Lower lobe of right lung (tissue), 2 donors: Measurements from ENCODE around the gene UBE2H. TPM values are rescaled to one million over a fixed set of nuclear protein-coding genes. Genes with fewer than 3 reads are reported as not detected.
"Not testable (repeated sequence)": the region's sequence is repeated elsewhere in the genome, so short reads cannot be mapped to it uniquely, and the experiment has no call there.

ENCODE experiments used
- ATAC-seq, 2 donors: fragments of 200-7000 bp; cut with Tn5 transposase; one replicate each; pipeline ENCODE4 v1.9.1; 2020 to 2022; ENCODE audit warnings: mild to moderate bottlenecking in 2 of 2, moderate library complexity in 2 of 2
- DNase-seq: peaks from one replicate; pipeline ENCODE4 v3.0.0-alpha.2; 2020
- H3K27ac ChIP-seq: fragments of 200-600 bp; one replicate; pipeline ENCODE4 v1.8.0; 2022
- H3K27me3 ChIP-seq: fragments of 200-600 bp; one replicate; pipeline ENCODE4 v1.8.0; 2022; ENCODE audit warnings: low read depth
- H3K36me3 ChIP-seq: fragments of 200-600 bp; one replicate; pipeline ENCODE4 v1.8.0; 2022; ENCODE audit warnings: mild to moderate bottlenecking
- H3K4me1 ChIP-seq: fragments of 200-600 bp; one replicate; pipeline ENCODE4 v1.8.0; 2022
- H3K4me3 ChIP-seq: fragments of 200-600 bp; one replicate; pipeline ENCODE4 v1.8.0; 2022; ENCODE audit warnings: mild to moderate bottlenecking
- H3K9me3 ChIP-seq: fragments of 200-600 bp; one replicate; pipeline ENCODE4 v1.8.0; 2022
- CTCF ChIP-seq: fragments of 200-600 bp; IDR thresholded peaks from one replicate; pipeline ENCODE4 v1.8.0; 2022; ENCODE audit warnings: antibody characterized with exemption, mild to moderate bottlenecking
- intact Hi-C: fragments of 100-400 bp; cut with DNase I; formaldehyde crosslinking; loops from one replicate; pipeline ENCODE4 v1.11.0; 2022
- total RNA-seq: library from RNA; stranded (reverse); fragmentation: NEBNext Ultra II Directional; extraction: Animal tissue kit (Norgen Biotek cat#: 25700); gene quantifications from one replicate; pipeline ENCODE4 v1.2.1, GENCODE V29; 2021
- donor health status: DM: no; HTN: yes; CAD: no; lungs with severe emphysema.

The UBE2H gene
- total RNA-seq, 1 donor from 2014 or later, result 76.7 TPM

- peaks cover 30% of the 10 kb centered on the region for H3K4me1 ChIP-seq
- H3K27me3 ChIP-seq, result no peaks in the 10 kb centered on the region
- H3K9me3 ChIP-seq, result no peaks in the 10 kb centered on the region
- H3K27ac ChIP-seq, result peak overlapping the region; percentile 69
- no peak for DNase-seq
- peaks cover 41% of the 10 kb centered on the region for H3K36me3 ChIP-seq
- intact Hi-C loops, result no loop called here
- TF ChIP-seq CTCF, result no peak
- no peak overlapping the region for H3K4me3 ChIP-seq
- no peak for ATAC-seq
These were observed 121.8 kb downstream of the UBE2H start for GRCh38 chr7:129830949-129831348.

GRCh38 chr7:129829737-129830631, 122.8 kb downstream of the UBE2H start:
- intact Hi-C loops, result no loop called here

DNA sequence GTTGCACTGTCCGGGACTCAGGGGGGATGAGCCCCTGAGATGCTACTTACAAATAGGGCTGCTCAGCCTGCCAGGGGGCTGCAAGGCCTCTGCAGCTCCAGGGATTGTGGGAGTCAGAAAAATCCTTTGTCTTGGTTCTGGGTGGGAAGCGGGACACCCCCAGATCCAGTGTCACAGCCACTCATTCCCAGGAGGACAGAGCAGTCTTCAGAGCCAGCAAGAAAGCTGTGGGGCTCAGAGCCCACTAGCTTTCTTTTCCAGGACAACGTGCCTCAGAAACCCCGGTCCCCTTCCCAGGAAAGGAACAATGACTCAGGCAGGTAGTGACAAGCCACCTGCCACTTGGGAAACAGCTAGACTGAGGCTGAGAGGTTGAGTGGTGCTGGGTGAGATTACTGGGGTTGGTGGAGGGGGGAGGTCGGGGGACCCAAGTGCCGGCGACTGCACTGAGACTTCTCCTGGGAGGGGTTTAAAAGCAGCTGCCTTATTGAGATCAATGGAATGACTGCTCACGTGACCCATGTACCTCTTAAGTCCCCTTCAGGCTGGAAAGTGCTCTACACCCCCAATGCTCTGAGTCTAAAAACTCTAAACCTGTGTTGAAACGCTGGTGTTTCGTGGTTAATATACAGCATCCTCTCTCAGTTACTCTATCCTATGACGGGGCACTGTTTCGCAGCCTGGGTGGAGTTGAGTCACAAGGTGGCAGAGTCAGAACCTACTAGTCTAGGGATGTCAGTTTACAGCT, 123.6 kb downstream of the UBE2H start:
- ATAC-seq, result no peak
- Histone ChIP-seq H3K4me3 (no peak overlapping the region), H3K9me3 (no peaks in the 10 kb centered on the region), H3K4me1 (peaks cover 39% of the 10 kb centered on the region), H3K27me3 (no peaks in the 10 kb centered on the region), H3K27ac (no peak overlapping the region), H3K36me3 (peaks cover 23% of the 10 kb centered on the region)
- TF ChIP-seq CTCF, result no peak
- no peak for DNase-seq
- intact Hi-C loops, result no loop called here

More at GRCh38 chr7:129829737-129830631, 122.8 kb downstream of the UBE2H start:
- ATAC-seq (peak; percentile 48 to 51), DNase-seq (peak; percentile 58)
- Histone ChIP-seq H3K36me3 (peaks cover 31% of the 10 kb centered on the region), H3K9me3 (no peaks in the 10 kb centered on the region), H3K4me1 (peaks cover 33% of the 10 kb centered on the region), H3K27ac (peak overlapping the region; percentile 69), H3K27me3 (no peaks in the 10 kb centered on the region), H3K4me3 (peak overlapping the region; percentile 35)
- peak; percentile 82 for TF ChIP-seq CTCF

DNA sequence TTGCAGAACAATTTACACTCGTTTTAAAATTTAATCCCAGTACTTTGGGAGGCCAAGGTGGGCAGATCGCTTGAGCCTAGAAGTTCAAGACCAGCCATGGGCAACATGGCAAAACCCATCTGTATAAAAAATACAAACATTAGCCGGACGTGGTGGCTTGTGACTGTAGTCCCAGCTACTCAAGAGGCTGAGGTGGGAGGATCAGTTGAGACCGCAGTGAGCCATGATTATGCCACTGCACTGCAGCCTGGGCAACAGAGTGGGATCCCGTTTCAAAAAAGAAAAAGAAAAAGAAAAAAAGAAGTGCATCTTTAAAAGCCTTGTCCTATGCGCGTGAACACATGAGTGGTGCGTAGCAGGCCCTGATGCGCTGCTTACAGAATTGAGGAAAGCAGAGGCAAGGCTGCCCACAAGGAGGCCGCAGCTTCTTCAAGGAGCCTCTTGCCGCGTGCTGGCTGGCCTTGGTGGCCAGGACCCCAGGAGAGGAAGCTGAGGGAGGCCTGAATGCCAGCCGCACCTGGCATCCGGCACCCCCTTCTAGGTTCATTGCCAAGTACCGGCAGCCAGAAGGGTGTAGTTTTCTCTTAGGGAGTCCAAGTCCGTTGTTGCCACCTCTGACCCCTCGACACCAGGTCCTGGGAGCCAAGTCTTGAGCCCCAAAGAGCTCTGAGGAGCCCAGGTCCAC, 124.5 kb downstream of the UBE2H start:
- Histone ChIP-seq H3K36me3 (peaks cover 13% of the 10 kb centered on the region), H3K4me3 (no peak overlapping the region), H3K4me1 (peaks cover 39% of the 10 kb centered on the region), H3K27ac (no peak overlapping the region), H3K27me3 (no peaks in the 10 kb centered on the region), H3K9me3 (no peaks in the 10 kb centered on the region)
- ATAC-seq, result no peak
- TF ChIP-seq CTCF, result no peak
- no peak for DNase-seq
- intact Hi-C loops, result no loop called here

GRCh38 chr7:129827467-129827990, 125.2 kb downstream of the UBE2H start:
- Histone ChIP-seq H3K36me3 (peaks cover 9% of the 10 kb centered on the region), H3K4me3 (no peak overlapping the region), H3K27me3 (no peaks in the 10 kb centered on the region), H3K4me1 (peaks cover 39% of the 10 kb centered on the region), H3K9me3 (no peaks in the 10 kb centered on the region), H3K27ac (no peak overlapping the region)
- no peak for TF ChIP-seq CTCF
- intact Hi-C loops, result no loop called here
- DNase-seq, result no peak
- no peak for ATAC-seq

- ATAC-seq, H3K27me3 ChIP-seq, intact Hi-C loops, H3K9me3 ChIP-seq, H3K27ac ChIP-seq, H3K36me3 ChIP-seq, H3K4me3 ChIP-seq, DNase-seq: not testable (repeated sequence)
- peaks cover 39% of the 10 kb centered on the region for H3K4me1 ChIP-seq
These were observed 125.9 kb downstream of the UBE2H start for GRCh38 chr7:129826895-129827294.
